CD4-positive, alpha-beta memory T cell (primary cell): ENCODE results near the gene MAFG. TPM values are rescaled to one million over a fixed set of nuclear protein-coding genes. Genes with fewer than 3 reads are reported as not detected.

Source experiments
- CTCF ChIA-PET: fragments of 350-600 bp; sonication (Branson Sonifier 250); formaldehyde crosslinking; loops from one replicate; lab custom pipeline; 2021; ENCODE audit warnings: inconsistent platforms; ENCODE audit not compliant: partially characterized antibody; lab: Charles Lee
- POLR2A ChIA-PET: fragments of 350-600 bp; sonication (Branson Sonifier 250); formaldehyde crosslinking; loops from one replicate; lab custom pipeline; 2021; ENCODE audit not compliant: partially characterized antibody; lab: Charles Lee
- DNase-seq, 5 donors: peaks; one replicate each; pipeline versions ENCODE4 v3.0.0 to v3.0.0-alpha.2; 2020 to 2022; ENCODE audit warnings: mixed read lengths in 1 of 5
- H3K27ac ChIP-seq: one replicate; pipeline ENCODE4 v1.7.0; 2013; ENCODE audit warnings: low read depth, low read length
- H3K27me3 ChIP-seq: 2 replicates; pipeline ENCODE4 v1.7.0; 2013; ENCODE audit warnings: mild to moderate bottlenecking, low read length, moderate library complexity; ENCODE audit not compliant: insufficient read depth
- H3K36me3 ChIP-seq: 2 replicates; pipeline ENCODE4 v1.7.0; 2013; ENCODE audit warnings: mild to moderate bottlenecking, low read length, moderate library complexity; ENCODE audit not compliant: insufficient read depth
- H3K4me1 ChIP-seq: 2 replicates; pipeline ENCODE4 v1.7.0; 2013; ENCODE audit warnings: mild to moderate bottlenecking, low read length, moderate library complexity; ENCODE audit not compliant: insufficient read depth
- H3K4me3 ChIP-seq, 2 donors: one replicate each; pipeline ENCODE4 v1.7.0; 2013; ENCODE audit warnings: low read length in 2 of 2, mild to moderate bottlenecking in 1 of 2
- H3K9me3 ChIP-seq, 2 donors: one replicate each; pipeline ENCODE4 v1.7.0; 2013; ENCODE audit warnings: low read length in 2 of 2, control low read depth in 1 of 2; ENCODE audit not compliant: control insufficient read depth in 1 of 2
- H3K27ac Mint-ChIP-seq, 7 donors: one replicate each; pipeline ENCODE4 v1.8.0; 2020 to 2021; ENCODE audit warnings: mixed read lengths in 7 of 7, mild to moderate bottlenecking in 6 of 7, inconsistent platforms in 3 of 7, moderate library complexity in 3 of 7
- H3K27me3 Mint-ChIP-seq, 2 donors: one replicate each; pipeline ENCODE4 v1.8.0; 2020 to 2021; ENCODE audit warnings: mixed read lengths in 2 of 2
- H3K36me3 Mint-ChIP-seq, 2 donors: one replicate each; pipeline ENCODE4 v1.8.0; 2020 to 2021; ENCODE audit warnings: mixed read lengths in 2 of 2, inconsistent platforms in 1 of 2, mild to moderate bottlenecking in 1 of 2
- H3K4me1 Mint-ChIP-seq, 4 donors: one replicate each; pipeline ENCODE4 v1.8.0; 2020 to 2021; ENCODE audit warnings: mixed read lengths in 4 of 4, mild to moderate bottlenecking in 1 of 4
- H3K4me3 Mint-ChIP-seq, 8 donors: one replicate each; pipeline ENCODE4 v1.8.0; 2020 to 2021; ENCODE audit warnings: mixed read lengths in 8 of 8, mild to moderate bottlenecking in 7 of 8, moderate library complexity in 6 of 8, inconsistent platforms in 3 of 8
- H3K9me3 Mint-ChIP-seq, 8 donors: one replicate each; pipeline ENCODE4 v1.8.0; 2020 to 2021; ENCODE audit warnings: mixed read lengths in 8 of 8, mild to moderate bottlenecking in 5 of 8, inconsistent platforms in 3 of 8, moderate library complexity in 1 of 8
- intact Hi-C: fragments of 100-400 bp; cut with micrococcal nuclease; formaldehyde crosslinking; loops from one replicate; pipeline ENCODE4 v1.15.1; 2023
- polyA plus RNA-seq, 2 donors: library from polyadenylated mRNA; unstranded; fragments of 300-500 nt; fragmentation: Illumina TruSeq; gene quantifications; one replicate each; pipeline ENCODE4 v1.2.3, GENCODE V29; 2021
- total RNA-seq, 2 experiments: library from RNA; stranded (reverse); gene quantifications; one replicate each; pipeline ENCODE4 v1.2.3, GENCODE V29; 2021

Gene MAFG
- total and polyA plus RNA-seq, 4 experiments from 2014 or later: 2.1 to 16.3 (median 9.8) TPM

- Mint-ChIP-seq H3K27ac (no peak overlapping the region), H3K27me3 (peaks cover 3% of the 10 kb centered on the region in 2 donors), H3K4me3 (no peak overlapping the region), H3K36me3 (peaks cover 4 to 7% of the 10 kb centered on the region in 2 donors), H3K9me3 (no peaks in the 10 kb centered on the region), H3K4me1 (peaks cover 0 to 20% (median 3%) of the 10 kb centered on the region in 4 donors)
- peaks cover 3% of the 10 kb centered on the region for H3K27me3 ChIP-seq
- intact Hi-C loops: no loop called here
- H3K4me3 ChIP-seq: no peak overlapping the region
- peaks cover 17% of the 10 kb centered on the region for H3K36me3 ChIP-seq
- no peak for DNase-seq
- POLR2A ChIA-PET: no interaction called here
- CTCF ChIA-PET: no interaction called here
- H3K27ac ChIP-seq: no peak overlapping the region
- H3K4me1 ChIP-seq: peaks cover 15% of the 10 kb centered on the region
- H3K9me3 ChIP-seq: no peaks in the 10 kb centered on the region
Observed at GRCh38 chr17:81905993-81906392, 21.5 kb downstream of the MAFG start.

GRCh38 chr17:81905424-81905875, 22.1 kb downstream of the MAFG start:
- Histone ChIP-seq H3K27ac (no peak overlapping the region), H3K36me3 (peaks cover 17% of the 10 kb centered on the region), H3K9me3 (no peaks in the 10 kb centered on the region), H3K4me3 (no peak overlapping the region), H3K27me3 (peaks cover 4% of the 10 kb centered on the region), H3K4me1 (peaks cover 13% of the 10 kb centered on the region)
- intact Hi-C loops: no loop called here
- POLR2A ChIA-PET: no interaction called here
- no peak overlapping the region for H3K4me3 Mint-ChIP-seq
- H3K4me1 Mint-ChIP-seq: peaks cover 2 to 22% (median 7%) of the 10 kb centered on the region in 4 donors
- peaks cover 6% of the 10 kb centered on the region in 2 donors for H3K27me3 Mint-ChIP-seq
- peaks cover 7% of the 10 kb centered on the region in 2 donors for H3K36me3 Mint-ChIP-seq
- no peak overlapping the region for H3K27ac Mint-ChIP-seq
- no peak for DNase-seq
- H3K9me3 Mint-ChIP-seq: no peaks in the 10 kb centered on the region
- CTCF ChIA-PET: no interaction called here

GRCh38 chr17:81904600-81905423, 22.7 kb downstream of the MAFG start:
- peaks cover 4% of the 10 kb centered on the region for H3K27me3 ChIP-seq
- peaks cover 2 to 16% (median 7%) of the 10 kb centered on the region in 4 donors for H3K4me1 Mint-ChIP-seq
- no peak overlapping the region for H3K4me3 ChIP-seq
- H3K9me3 ChIP-seq: no peaks in the 10 kb centered on the region
- H3K36me3 ChIP-seq: peaks cover 22% of the 10 kb centered on the region
- H3K27ac ChIP-seq: no peak overlapping the region
- intact Hi-C loops: no loop called here
- ChIA-PET POLR2A (no interaction called here), CTCF (no interaction called here)
- H3K36me3 Mint-ChIP-seq: peaks cover 12 to 14% of the 10 kb centered on the region in 2 donors
- H3K27ac Mint-ChIP-seq: no peak overlapping the region
- peaks cover 7% of the 10 kb centered on the region for H3K4me1 ChIP-seq
- peaks cover 6% of the 10 kb centered on the region in 2 donors for H3K27me3 Mint-ChIP-seq
- no peak overlapping the region for H3K4me3 Mint-ChIP-seq
- H3K9me3 Mint-ChIP-seq: no peaks in the 10 kb centered on the region
- no peak for DNase-seq

- Mint-ChIP-seq H3K27me3 (peaks cover 6% of the 10 kb centered on the region in 2 donors), H3K4me1 (peaks cover 2 to 10% (median 7%) of the 10 kb centered on the region in 4 donors), H3K27ac (no peak overlapping the region), H3K36me3 (peaks cover 14 to 15% of the 10 kb centered on the region in 2 donors), H3K4me3 (no peak overlapping the region), H3K9me3 (no peaks in the 10 kb centered on the region)
- POLR2A ChIA-PET: no interaction called here
- H3K4me3 ChIP-seq: no peak overlapping the region
- peaks cover 4% of the 10 kb centered on the region for H3K27me3 ChIP-seq
- intact Hi-C loops: no loop called here
- peaks cover 7% of the 10 kb centered on the region for H3K4me1 ChIP-seq
- CTCF ChIA-PET: interaction anchor here (0.8 kb wide), 1 partner anchor 11 kb away, joined by 4 read pairs; no protein-coding TSS in a partner anchor
- H3K27ac ChIP-seq: no peak overlapping the region
- peak in 1 of 5 donors; percentile 5 for DNase-seq
- H3K36me3 ChIP-seq: peaks cover 16% of the 10 kb centered on the region
- H3K9me3 ChIP-seq: no peaks in the 10 kb centered on the region
Observed at GRCh38 chr17:81903896-81904599, 23.5 kb downstream of the MAFG start.

GRCh38 chr17:81903415-81903831, 24.1 kb downstream of the MAFG start:
- H3K27me3 Mint-ChIP-seq: peaks cover 6% of the 10 kb centered on the region in 2 donors

GRCh38 chr17:81902653-81903414, 24.7 kb downstream of the MAFG start:
- Histone ChIP-seq H3K4me3 (no peak overlapping the region), H3K36me3 (peaks cover 22% of the 10 kb centered on the region), H3K27me3 (peaks cover 4% of the 10 kb centered on the region), H3K27ac (no peak overlapping the region), H3K9me3 (no peaks in the 10 kb centered on the region), H3K4me1 (peaks cover 7% of the 10 kb centered on the region)
- Mint-ChIP-seq H3K4me1 (peaks cover 2 to 10% (median 7%) of the 10 kb centered on the region in 4 donors), H3K9me3 (no peaks in the 10 kb centered on the region), H3K4me3 (no peak overlapping the region), H3K27me3 (peaks cover 6% of the 10 kb centered on the region in 2 donors), H3K36me3 (peaks cover 17 to 20% of the 10 kb centered on the region in 2 donors), H3K27ac (no peak overlapping the region)
- CTCF ChIA-PET: no interaction called here
- intact Hi-C loops: no loop called here
- DNase-seq: peak in 1 of 5 donors; percentile 29
- POLR2A ChIA-PET: no interaction called here

More at GRCh38 chr17:81903415-81903831, 24.1 kb downstream of the MAFG start:
- Mint-ChIP-seq H3K4me1 (peaks cover 2 to 10% (median 7%) of the 10 kb centered on the region in 4 donors), H3K27ac (no peak overlapping the region), H3K36me3 (peaks cover 14 to 15% of the 10 kb centered on the region in 2 donors), H3K9me3 (no peaks in the 10 kb centered on the region), H3K4me3 (peak overlapping the region in 1 of 8 donors; percentile 15)
- Histone ChIP-seq H3K27ac (no peak overlapping the region), H3K9me3 (no peaks in the 10 kb centered on the region), H3K27me3 (peaks cover 4% of the 10 kb centered on the region), H3K36me3 (peaks cover 16% of the 10 kb centered on the region), H3K4me1 (peaks cover 7% of the 10 kb centered on the region), H3K4me3 (no peak overlapping the region)
- CTCF ChIA-PET: interaction anchor here (0.8 kb wide), 1 partner anchor 11 kb away, joined by 4 read pairs; no protein-coding TSS in a partner anchor
- DNase-seq: peak in 1 of 5 donors; percentile 18
- POLR2A ChIA-PET: no interaction called here
- intact Hi-C loops: no loop called here
